ENCODE results near the gene ZXDC. TPM values are rescaled to one million over a fixed set of nuclear protein-coding genes. Genes with fewer than 3 reads are reported as not detected.

The ZXDC gene
- total and polyA plus RNA-seq, 5 experiments from 2014 or later: 11.4 to 61.0 (median 27.0) TPM

DNA sequence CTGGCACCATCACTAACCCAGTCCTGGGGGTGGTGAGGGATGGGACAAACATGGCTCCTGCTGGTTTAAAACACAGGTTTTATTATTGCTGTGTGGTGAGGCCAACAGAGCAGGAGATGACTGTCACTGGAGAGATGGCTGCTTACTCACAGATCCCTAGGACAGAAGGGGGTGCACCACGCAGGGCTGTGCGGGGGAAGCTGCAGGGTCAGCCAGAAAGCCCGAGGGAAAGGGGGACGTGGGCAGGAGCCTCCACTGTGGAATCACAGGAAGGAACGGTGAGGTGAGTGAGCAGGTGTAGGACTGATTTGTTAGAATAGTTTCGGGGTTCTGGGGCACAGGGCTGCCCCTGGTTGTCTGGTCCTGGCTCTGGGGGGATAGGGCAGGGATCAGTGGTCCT, 73.5 kb downstream of the ZXDC start:
- H3K9me3 Mint-ChIP-seq: peaks cover 0 to 2% (median 0%) of the 10 kb centered on the region in 9 donors
- peaks cover 7 to 40% (median 24%) of the 10 kb centered on the region in 5 donors for H3K27me3 Mint-ChIP-seq
- ATAC-seq (no peak), DNase-seq (no peak)
- H3K4me3 Mint-ChIP-seq: no peak overlapping the region
- no peaks in the 10 kb centered on the region for H3K36me3 Mint-ChIP-seq
- POLR2A ChIA-PET: no interaction called here
- H3K27ac Mint-ChIP-seq: no peak overlapping the region
- no peaks in the 10 kb centered on the region for H3K4me1 Mint-ChIP-seq

- Mint-ChIP-seq H3K27ac (peak overlapping the region in 1 of 10 donors; percentile 42), H3K27me3 (peaks cover 7 to 35% (median 24%) of the 10 kb centered on the region in 5 donors), H3K36me3 (no peaks in the 10 kb centered on the region), H3K4me1 (no peaks in the 10 kb centered on the region), H3K9me3 (peaks cover 0 to 2% (median 0%) of the 10 kb centered on the region in 9 donors), H3K4me3 (no peak overlapping the region)
- POLR2A ChIA-PET: no interaction called here
- DNase-seq: no peak
- no peak for ATAC-seq
These were observed 74.0 kb downstream of the ZXDC start for GRCh38 chr3:126401611-126402160.

GRCh38 chr3:126399756-126400155, 75.9 kb downstream of the ZXDC start:
- POLR2A ChIA-PET: no interaction called here
- ATAC-seq (no peak), DNase-seq (no peak)
- Mint-ChIP-seq H3K9me3 (peaks cover 0 to 2% (median 0%) of the 10 kb centered on the region in 9 donors), H3K36me3 (no peaks in the 10 kb centered on the region), H3K4me1 (no peaks in the 10 kb centered on the region), H3K4me3 (no peak overlapping the region), H3K27me3 (peaks cover 12 to 35% (median 26%) of the 10 kb centered on the region in 5 donors), H3K27ac (no peak overlapping the region)

DNA sequence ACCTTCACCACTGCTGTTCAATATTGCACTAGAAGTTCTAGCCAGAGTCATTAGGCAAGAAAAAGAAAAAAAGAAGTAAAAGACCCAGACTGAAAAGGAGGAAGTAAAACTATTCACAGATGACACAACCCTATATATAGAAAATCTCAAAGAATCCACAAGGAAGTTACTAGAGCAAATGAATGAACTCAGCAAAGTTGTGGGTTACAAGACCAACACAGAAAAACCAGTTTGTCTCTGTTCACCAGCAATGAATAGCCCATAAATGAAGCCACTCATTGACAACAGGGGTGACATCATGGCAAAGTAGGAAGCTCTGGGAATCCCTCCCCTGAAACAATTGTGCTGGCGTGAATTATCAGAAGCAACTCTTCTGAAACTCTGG, 76.3 kb downstream of the ZXDC start:
- Mint-ChIP-seq H3K4me3 (no peak overlapping the region), H3K4me1 (no peaks in the 10 kb centered on the region), H3K27ac (no peak overlapping the region), H3K27me3 (peaks cover 12 to 36% (median 24%) of the 10 kb centered on the region in 5 donors), H3K36me3 (no peaks in the 10 kb centered on the region), H3K9me3 (peaks cover 0 to 2% (median 0%) of the 10 kb centered on the region in 9 donors)
- DNase-seq: no peak
- POLR2A ChIA-PET: no interaction called here
- ATAC-seq: no peak

- no peak for DNase-seq
- no peak overlapping the region for H3K4me3 Mint-ChIP-seq
- H3K27ac Mint-ChIP-seq: no peak overlapping the region
- no peak for ATAC-seq
- no peaks in the 10 kb centered on the region for H3K36me3 Mint-ChIP-seq
- peaks cover 0 to 2% (median 0%) of the 10 kb centered on the region in 9 donors for H3K9me3 Mint-ChIP-seq
- no peaks in the 10 kb centered on the region for H3K4me1 Mint-ChIP-seq
- POLR2A ChIA-PET: no interaction called here
- H3K27me3 Mint-ChIP-seq: peaks cover 9 to 43% (median 26%) of the 10 kb centered on the region in 5 donors
These were observed 77.0 kb downstream of the ZXDC start for GRCh38 chr3:126398423-126399350.

DNA sequence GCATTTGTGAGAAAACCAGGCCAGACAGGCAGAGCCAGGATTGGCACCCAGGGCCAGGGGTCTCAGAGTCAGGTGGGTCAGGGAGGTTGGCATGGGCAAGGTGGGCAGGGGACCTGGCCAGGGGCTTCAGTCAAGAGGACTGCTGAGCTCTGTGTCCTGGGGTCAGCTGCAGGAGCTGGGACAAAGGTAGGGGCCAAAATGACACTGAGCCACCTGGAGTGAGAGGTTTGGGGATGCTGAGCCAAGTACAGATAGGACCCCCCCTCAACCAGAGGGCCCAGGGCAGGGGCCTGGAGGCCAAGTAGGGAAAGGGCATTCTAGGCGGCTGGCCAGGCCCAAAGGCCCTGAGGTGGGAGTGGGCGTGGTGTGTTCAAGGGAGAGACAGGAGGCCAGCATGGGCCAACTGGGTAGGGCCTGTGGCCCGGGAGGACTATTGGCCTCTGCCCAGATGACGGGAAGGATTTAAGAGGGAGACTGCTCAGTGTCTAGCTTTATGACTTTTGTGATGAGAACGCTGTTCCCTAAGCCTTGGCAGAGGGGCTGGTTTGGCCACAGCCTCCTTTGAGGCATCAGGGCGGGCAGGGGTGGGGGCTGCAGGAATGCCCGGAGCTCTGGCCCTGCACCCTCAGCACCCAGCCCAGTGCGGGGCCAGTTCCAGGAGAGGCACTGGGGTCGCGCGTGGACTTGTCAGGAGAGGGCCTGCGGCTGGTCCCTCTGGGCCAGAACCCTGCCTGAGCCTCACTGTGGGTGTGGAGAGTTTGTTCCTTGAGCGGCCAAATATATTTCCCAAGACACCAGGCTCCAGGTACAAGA, 77.9 kb downstream of the ZXDC start:
- Mint-ChIP-seq H3K4me3 (no peak overlapping the region), H3K4me1 (no peaks in the 10 kb centered on the region), H3K36me3 (no peaks in the 10 kb centered on the region), H3K27me3 (peaks cover 15 to 47% (median 32%) of the 10 kb centered on the region in 5 donors), H3K27ac (peak overlapping the region in 1 of 10 donors; percentile 56), H3K9me3 (no peaks in the 10 kb centered on the region)
- POLR2A ChIA-PET: no interaction called here
- no peak for ATAC-seq
- no peak for DNase-seq

DNA sequence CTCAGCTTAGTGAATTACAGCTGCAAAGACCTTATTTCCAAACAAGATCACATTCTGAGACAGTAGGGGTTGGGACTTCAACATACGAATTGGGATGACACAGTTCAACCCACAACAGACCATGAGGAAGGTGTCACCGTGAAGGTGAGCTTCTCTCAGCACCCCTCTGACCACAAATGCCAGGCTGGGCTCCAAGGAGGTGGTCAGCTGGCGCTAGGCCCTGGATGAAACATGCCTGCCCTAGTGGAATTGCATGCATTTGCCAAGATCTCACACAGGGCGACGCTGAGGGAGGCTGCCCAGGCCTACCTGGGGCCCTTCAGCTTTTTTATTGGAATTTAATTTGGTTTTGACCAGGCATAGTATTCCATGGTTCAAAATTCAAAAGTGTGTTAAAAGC, 79.2 kb downstream of the ZXDC start:
- no peaks in the 10 kb centered on the region for H3K4me1 Mint-ChIP-seq
- no peak overlapping the region for H3K4me3 Mint-ChIP-seq
- POLR2A ChIA-PET: no interaction called here
- ATAC-seq: no peak
- H3K9me3 Mint-ChIP-seq: no peaks in the 10 kb centered on the region
- H3K27me3 Mint-ChIP-seq: peaks cover 18 to 47% (median 37%) of the 10 kb centered on the region in 5 donors
- no peak for DNase-seq
- no peak overlapping the region for H3K27ac Mint-ChIP-seq
- H3K36me3 Mint-ChIP-seq: no peaks in the 10 kb centered on the region

GRCh38 chr3:126395846-126396513, 79.7 kb downstream of the ZXDC start:
- Mint-ChIP-seq H3K4me3 (no peak overlapping the region), H3K27me3 (peaks cover 22 to 47% (median 40%) of the 10 kb centered on the region in 5 donors), H3K4me1 (peaks cover 0 to under 1% (median 0%) of the 10 kb centered on the region in 4 donors), H3K36me3 (no peaks in the 10 kb centered on the region), H3K27ac (no peak overlapping the region), H3K9me3 (no peaks in the 10 kb centered on the region)
- no peak for ATAC-seq
- DNase-seq: no peak
- POLR2A ChIA-PET: no interaction called here

- Mint-ChIP-seq H3K4me3 (no peak overlapping the region), H3K27me3 (peaks cover 24 to 56% (median 48%) of the 10 kb centered on the region in 5 donors), H3K36me3 (no peaks in the 10 kb centered on the region), H3K9me3 (no peaks in the 10 kb centered on the region), H3K27ac (no peak overlapping the region), H3K4me1 (peaks cover 0 to 7% (median 3%) of the 10 kb centered on the region in 4 donors)
- POLR2A ChIA-PET: no interaction called here
- ATAC-seq (no peak), DNase-seq (no peak)
These were observed 80.7 kb downstream of the ZXDC start for GRCh38 chr3:126394977-126395321.

- peaks cover 5 to 12% (median 8%) of the 10 kb centered on the region in 4 donors for H3K4me1 Mint-ChIP-seq
- H3K4me3 Mint-ChIP-seq: no peak within 1 kb of the TSS
- no peaks in the 10 kb centered on the region for H3K9me3 Mint-ChIP-seq
- peaks cover 29 to 61% (median 52%) of the 10 kb centered on the region in 5 donors for H3K27me3 Mint-ChIP-seq
- POLR2A ChIA-PET: no interaction called here
- no peak within 1 kb of the TSS for H3K27ac Mint-ChIP-seq
- no peaks in the 10 kb centered on the region for H3K36me3 Mint-ChIP-seq
- DNase-seq (no peak), ATAC-seq (no peak)
These were observed 81.3 kb downstream of the ZXDC start, which contains the start of gene CFAP100 for GRCh38 chr3:126394179-126394976. TSS of gene CFAP100 (plus strand) at chr3:126394909. CDS start at chr3:126396001, 1,092 bp downstream.

- no peaks in the 10 kb centered on the region for H3K9me3 Mint-ChIP-seq
- H3K4me1 Mint-ChIP-seq: peaks cover 5 to 14% (median 9%) of the 10 kb centered on the region in 4 donors
- ATAC-seq (no peak), DNase-seq (no peak)
- no peak overlapping the region for H3K27ac Mint-ChIP-seq
- no peak overlapping the region for H3K4me3 Mint-ChIP-seq
- POLR2A ChIA-PET: no interaction called here
- no peaks in the 10 kb centered on the region for H3K36me3 Mint-ChIP-seq
- H3K27me3 Mint-ChIP-seq: peaks cover 29 to 68% (median 52%) of the 10 kb centered on the region in 5 donors
These were observed 82.1 kb downstream of the ZXDC start for GRCh38 chr3:126393563-126393962.

DNA sequence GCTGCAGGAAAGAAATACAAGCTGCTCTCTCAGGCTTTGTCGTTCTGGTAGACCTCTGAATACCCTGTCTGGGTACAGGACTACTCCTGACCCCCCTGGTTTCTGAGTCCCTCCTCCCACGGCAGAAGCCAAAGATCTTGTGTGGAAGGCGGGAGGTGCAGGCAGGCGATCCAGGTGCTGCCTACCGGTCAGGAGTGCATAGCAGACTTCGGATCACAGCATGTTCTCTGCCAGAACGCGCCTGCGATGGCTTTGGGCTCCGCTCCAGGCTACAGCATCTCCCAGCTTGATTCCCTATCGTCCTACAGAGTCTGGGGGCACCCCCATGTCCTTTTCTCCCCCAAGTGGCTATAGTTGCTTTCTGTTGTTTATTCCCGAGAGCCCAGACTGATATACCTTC, 83.4 kb downstream of the ZXDC start:
- no peaks in the 10 kb centered on the region for H3K9me3 Mint-ChIP-seq
- no peak for ATAC-seq
- no peak overlapping the region for H3K27ac Mint-ChIP-seq
- no peak overlapping the region for H3K4me3 Mint-ChIP-seq
- POLR2A ChIA-PET: no interaction called here
- no peak for DNase-seq
- peaks cover 5 to 15% (median 10%) of the 10 kb centered on the region in 4 donors for H3K4me1 Mint-ChIP-seq
- H3K27me3 Mint-ChIP-seq: peaks cover 31 to 78% (median 58%) of the 10 kb centered on the region in 5 donors
- H3K36me3 Mint-ChIP-seq: no peaks in the 10 kb centered on the region
